Endothelial cell of umbilical vein (primary cell): ENCODE data around the gene INPP5B. TPM values are rescaled to one million over a fixed set of nuclear protein-coding genes. Genes with fewer than 3 reads are reported as not detected.

Experiments used
- BruUV-seq: library from RNA; stranded (reverse); fragments of 400-500 nt; replicated peaks from 2 replicates; lab custom pipeline; 2021; lab: Mats Ljungman, UMichigan
- CTCF ChIA-PET: fragments of 300-600, 350-600 bp; sonication (Branson Sonifier 250); formaldehyde crosslinking; loops from one replicate; lab custom pipeline; 2021; ENCODE audit warnings: antibody characterized with exemption, inconsistent platforms; lab: Charles Lee
- POLR2A ChIA-PET: fragments of 300-600, 350-600 bp; sonication (Branson Sonifier 250); formaldehyde crosslinking; loops from one replicate; lab custom pipeline; 2021; ENCODE audit warnings: antibody characterized with exemption, inconsistent platforms; lab: Charles Lee
- DNase-seq: peaks from one replicate; pipeline ENCODE4 v3.0.0-alpha.2; 2011; ENCODE audit warnings: low read depth, low spot score
- FAIRE-seq: peaks from 2 replicates; lab custom pipeline; 2011; peaks lifted over from hg19 to GRCh38; lab: Jason Lieb, UNC
- H2AFZ ChIP-seq: 2 replicates; pipeline ENCODE4 v1.6.0; 2012; ENCODE audit warnings: low read depth, low read length, control low read depth, inconsistent platforms
- H3K27ac ChIP-seq: 2 replicates; pipeline ENCODE4 v1.5.1; 2011; ENCODE audit warnings: low read depth, mild to moderate bottlenecking, control low read depth, low read length, moderate library complexity; ENCODE audit not compliant: insufficient read depth
- H3K27me3 ChIP-seq, 2 experiments: 2 replicates each; pipeline versions ENCODE4 v1.6.0 to v1.6.1; 2011; ENCODE audit warnings: low read length in 2 of 2, mixed read lengths in 1 of 2; ENCODE audit not compliant: control insufficient read depth in 2 of 2, insufficient read depth in 2 of 2
- H3K36me3 ChIP-seq, 2 experiments: 2 replicates in 1 of 2; 3 replicates in 1 of 2; pipeline ENCODE4 v1.5.1; 2011; ENCODE audit warnings: low read length in 2 of 2, mild to moderate bottlenecking in 1 of 2, moderate library complexity in 1 of 2; ENCODE audit not compliant: control insufficient read depth in 2 of 2, insufficient read depth in 2 of 2; ENCODE audit errors: extremely low read depth in 1 of 2
- H3K4me1 ChIP-seq: 3 replicates; pipeline ENCODE4 v1.5.1; 2011; ENCODE audit warnings: mild to moderate bottlenecking, low read length; ENCODE audit not compliant: control insufficient read depth, insufficient read depth; ENCODE audit errors: extremely low read depth
- H3K4me2 ChIP-seq: 2 replicates; pipeline ENCODE4 v1.6.1; 2011; ENCODE audit warnings: low read length, control low read depth, mixed read lengths; ENCODE audit not compliant: insufficient read depth
- H3K4me3 ChIP-seq, 3 experiments: fragments of 200-600 bp in 1 of 3; sonication (generic), shearing (Covaris generic) in 1 of 3; replicated peaks in 1 of 3; 2 replicates each; pipeline ENCODE4 v1.5.1; 2011 to 2016; ENCODE audit warnings: control low read depth in 3 of 3, low read length in 3 of 3, mild to moderate bottlenecking in 2 of 3, inconsistent platforms in 1 of 3, low read depth in 1 of 3, moderate library complexity in 1 of 3; ENCODE audit not compliant: insufficient read depth in 1 of 3
- H3K79me2 ChIP-seq: 2 replicates; pipeline ENCODE4 v1.6.0; 2012; ENCODE audit warnings: low read length, inconsistent platforms; ENCODE audit not compliant: control insufficient read depth, insufficient read depth
- H3K9ac ChIP-seq: replicated peaks from 2 replicates; pipeline ENCODE3; 2011; ENCODE audit warnings: low read length, control low read depth; ENCODE audit not compliant: insufficient read depth; ENCODE audit errors: extremely low read depth
- H3K9me1 ChIP-seq: replicated peaks from 3 replicates; pipeline ENCODE4 v1.6.0; 2011; ENCODE audit warnings: mild to moderate bottlenecking, low read length; ENCODE audit not compliant: control insufficient read depth, insufficient read depth; ENCODE audit errors: extremely low read depth
- H3K9me3 ChIP-seq: replicated peaks from 2 replicates; pipeline ENCODE4 v1.5.1; 2012; ENCODE audit warnings: low read length, inconsistent platforms; ENCODE audit not compliant: control insufficient read depth, insufficient read depth
- H4K20me1 ChIP-seq: replicated peaks from 2 replicates; pipeline ENCODE3; 2011; ENCODE audit warnings: mild to moderate bottlenecking, low read length; ENCODE audit not compliant: control insufficient read depth, insufficient read depth; ENCODE audit errors: extremely low read depth
- CTCF ChIP-seq, 2 donors: IDR thresholded peaks; 1 replicate in 1 of 2; 2 replicates in 1 of 2; pipeline ENCODE4 v1.5.1; 2011; ENCODE audit warnings: low read length in 2 of 2, mild to moderate bottlenecking in 2 of 2, moderate library complexity in 2 of 2, control low read depth in 1 of 2, inconsistent platforms in 1 of 2, low read depth in 1 of 2; ENCODE audit not compliant: insufficient read depth in 1 of 2; ENCODE audit errors: extremely low read depth in 1 of 2
- EZH2 ChIP-seq: IDR thresholded peaks from 2 replicates; pipeline ENCODE4 v1.6.1; 2012; ENCODE audit warnings: borderline replicate concordance, low read depth, mild to moderate bottlenecking, moderate library complexity, low read length, inconsistent platforms; ENCODE audit not compliant: severe bottlenecking
- FOS ChIP-seq: IDR thresholded peaks from 2 replicates; pipeline ENCODE4 v1.6.1; 2011; ENCODE audit warnings: mild to moderate bottlenecking, low read length, moderate library complexity, borderline replicate concordance; ENCODE audit not compliant: insufficient read depth
- GATA2 ChIP-seq: IDR thresholded peaks from 2 replicates; pipeline ENCODE4 v1.7.0; 2011; ENCODE audit warnings: low read depth, mild to moderate bottlenecking, moderate library complexity, mixed read lengths, low read length; ENCODE audit not compliant: insufficient read length, insufficient read depth
- JUN ChIP-seq: IDR thresholded peaks from 2 replicates; pipeline ENCODE4 v1.6.1; 2011; ENCODE audit warnings: borderline replicate concordance, low read depth; ENCODE audit not compliant: insufficient read length, insufficient read depth
- MAX ChIP-seq: IDR thresholded peaks from 2 replicates; pipeline ENCODE4 v1.6.1; 2011; ENCODE audit not compliant: insufficient read depth, insufficient read length
- MYC ChIP-seq: IDR thresholded peaks from one replicate; pipeline ENCODE4 v1.6.1; 2011; ENCODE audit warnings: mild to moderate bottlenecking, low read depth, low read length
- POLR2A ChIP-seq: IDR thresholded peaks from 2 replicates; pipeline ENCODE4 v1.6.1; 2012; ENCODE audit warnings: low read depth, mild to moderate bottlenecking, control low read depth, low read length
- POLR2AphosphoS5 ChIP-seq: IDR thresholded peaks from 2 replicates; pipeline ENCODE4 v1.6.1; 2012; ENCODE audit warnings: low read depth, mild to moderate bottlenecking, control low read depth, low read length, moderate library complexity; ENCODE audit not compliant: insufficient read depth
- dilution Hi-C: fragments of 300-500 bp; cut with MboI; formaldehyde crosslinking; loops from one replicate; pipeline ENCODE4 v1.15.0; 2019; ENCODE audit warnings: low sequenced_read_pairs; ENCODE audit not compliant: extremely low pct_ligation_motif_present
- intact Hi-C: fragments of 100-400 bp; cut with micrococcal nuclease; formaldehyde crosslinking; loops from one replicate; pipeline ENCODE4 v1.10.0; 2022
- polyA plus RNA-seq, 4 experiments: library from polyadenylated mRNA; depleted of rRNA in 3 of 4; stranded (reverse) in 3 of 4; unstranded in 1 of 4; fragments of >200 nt; gene quantifications; 2 replicates each; pipeline versions ENCODE4 v1.2.1 to v1.2.3, GENCODE V29; 2011 to 2012; ENCODE audit warnings: missing spikeins in 1 of 4
- total RNA-seq: library from RNA; stranded (reverse); gene quantifications from 2 replicates; pipeline ENCODE4 v1.2.3, GENCODE V29; 2021

Gene INPP5B
- total and polyA plus RNA-seq, 2 donors (not counting 3 experiments of a cell fraction or from before 2014, with no cell fraction given), result 7.4 to 14.7 TPM

DNA sequence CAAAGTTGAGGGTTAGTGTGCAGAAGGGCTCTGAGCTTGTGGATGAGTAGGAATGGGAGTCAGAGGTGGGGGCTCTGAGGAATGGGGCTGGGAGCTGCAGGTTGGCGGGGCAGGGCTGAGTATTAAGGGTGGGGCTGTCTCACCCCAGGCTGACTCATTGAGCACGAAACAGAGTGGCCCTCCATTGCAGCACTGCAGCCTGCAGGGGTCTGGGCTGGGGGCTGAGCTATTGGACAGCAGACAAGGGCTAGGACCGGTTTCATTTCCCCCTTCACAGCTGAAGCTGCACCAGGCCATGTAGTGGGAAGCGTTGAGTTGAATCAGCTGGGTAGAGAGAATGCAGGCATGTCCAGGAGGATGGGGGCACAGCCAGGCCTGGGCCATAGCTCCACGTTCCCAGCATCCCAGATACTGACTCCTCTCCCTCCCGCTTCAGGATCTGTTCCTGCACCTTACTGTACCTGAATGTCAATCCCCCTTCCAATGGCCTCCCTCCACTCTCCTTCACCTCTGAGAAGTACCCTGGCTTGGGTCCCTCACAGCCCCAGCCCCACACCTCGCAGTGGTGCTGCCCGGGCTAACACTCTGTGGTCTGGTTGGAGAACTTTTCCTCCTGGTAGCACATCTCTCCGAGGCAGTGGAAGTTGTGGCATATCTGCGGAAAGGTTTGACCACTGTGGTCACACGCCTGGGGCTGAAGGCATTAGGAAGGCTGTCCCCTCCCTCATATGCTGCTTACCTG, 4.4 kb upstream of the INPP5B start:
- DNase-seq, result no peak
- Histone ChIP-seq H3K36me3 (no peaks in the 10 kb centered on the region), H3K9ac (no peak overlapping the region), H3K4me1 (peaks cover 5% of the 10 kb centered on the region), H3K9me1 (no peaks in the 10 kb centered on the region), H2AFZ (no peak overlapping the region), H4K20me1 (no peaks in the 10 kb centered on the region), H3K79me2 (no peaks in the 10 kb centered on the region), H3K9me3 (no peaks in the 10 kb centered on the region), H3K27ac (no peak overlapping the region), H3K27me3 (no peaks in the 10 kb centered on the region), H3K4me3 (no peak overlapping the region), H3K4me2 (no peak overlapping the region)
- TF ChIP-seq GATA2, result no peak
- no peak for TF ChIP-seq JUN
- ChIA-PET CTCF (interaction anchor here (0.9 to 1.2 kb wide), 2 partner anchors 11 to 884 kb away, joined by 3 read pairs; no protein-coding TSS in a partner anchor), POLR2A (no interaction called here)
- no peak for FAIRE-seq
- dilution Hi-C loops, result no loop called here
- BruUV-seq, result no TSS peak
- intact Hi-C loops, result no loop called here

DNA sequence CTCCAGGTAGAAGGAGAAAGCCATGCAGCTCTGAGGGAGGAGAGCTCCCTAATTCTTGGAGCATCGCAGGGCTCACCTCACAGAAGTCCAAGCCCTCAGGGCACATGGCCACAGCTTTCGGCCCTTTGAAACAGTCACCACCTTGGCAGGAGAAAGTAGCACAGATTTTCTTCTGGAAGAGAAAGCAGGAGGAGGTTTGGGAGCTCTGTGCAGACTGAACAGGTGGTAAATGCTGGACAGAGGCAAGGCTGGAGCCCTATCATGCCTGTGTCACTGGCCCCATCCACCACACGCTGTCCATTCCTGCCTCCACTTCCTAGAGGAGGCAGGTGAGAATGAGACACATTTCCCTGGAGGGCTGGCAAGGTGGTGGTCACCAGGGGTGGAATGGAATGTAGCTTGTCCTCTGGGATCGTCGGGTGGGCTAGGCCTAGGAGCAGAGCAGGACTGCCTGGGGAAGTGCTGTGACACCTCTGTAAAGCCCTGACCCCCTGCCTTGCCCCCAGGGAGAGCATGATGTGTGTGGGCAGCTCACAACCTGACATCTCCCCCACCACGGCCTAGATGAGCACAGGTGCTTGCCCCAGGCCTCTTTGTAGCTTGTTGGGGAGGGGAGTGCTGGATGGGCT, 2.8 kb upstream of the INPP5B start:
- Histone ChIP-seq H3K9me3 (no peaks in the 10 kb centered on the region), H3K4me1 (peaks cover 12% of the 10 kb centered on the region), H3K36me3 (no peaks in the 10 kb centered on the region), H3K4me2 (no peak overlapping the region), H3K27me3 (no peaks in the 10 kb centered on the region), H3K79me2 (no peaks in the 10 kb centered on the region), H3K4me3 (no peak overlapping the region), H2AFZ (no peak overlapping the region), H3K27ac (no peak overlapping the region), H3K9ac (no peak overlapping the region), H4K20me1 (no peaks in the 10 kb centered on the region), H3K9me1 (no peaks in the 10 kb centered on the region)
- dilution Hi-C loops, result no loop called here
- intact Hi-C loops, result loop anchor here (5.0 kb wide), 1 partner anchor 57 kb away; no protein-coding TSS in a partner anchor
- BruUV-seq, result no TSS peak
- POLR2A ChIA-PET, result no interaction called here
- FAIRE-seq, result no peak
- DNase-seq, result no peak
- TF ChIP-seq EZH2, result no peak
- TF ChIP-seq JUN, result no peak
- TF ChIP-seq POLR2A, result no peak
- no peak for TF ChIP-seq POLR2AphosphoS5
- TF ChIP-seq MYC, result no peak
- TF ChIP-seq GATA2, result no peak
- TF ChIP-seq MAX, result no peak
- TF ChIP-seq FOS, result no peak
- no peak for TF ChIP-seq CTCF (IDR thresholded peaks at IDR 0.05; ENCODE audit: extremely low read depth in 1 of 2, insufficient read depth in 1 of 2, low read depth in 1 of 2, low read length in 2 of 2)
- CTCF ChIA-PET, result interaction anchor here (0.9 to 1.2 kb wide), 3 partner anchors 14 to 90 kb away, joined by 3 to 4 read pairs (median 4); no protein-coding TSS in a partner anchor
